A549 (cell line): Measurements from ENCODE around the gene ZC3H12C. TPM values are rescaled to one million over a fixed set of nuclear protein-coding genes. Genes with fewer than 3 reads are reported as not detected.

Source experiments
- ATAC-seq, 2 experiments: fragments of 200-7000 bp in 1 of 2; fragments of >200 bp in 1 of 2; cut with Nextera tagmentation in 1 of 2; cut with Tn5 transposase in 1 of 2; 3 replicates each; pipeline versions ENCODE4 v1.8.0 to v1.9.1; 2018 to 2020; ENCODE audit warnings: mild to moderate bottlenecking in 1 of 2, moderate library complexity in 1 of 2
- CTCF ChIA-PET: fragments of 300-600 bp; sonication (Branson Sonifier 250); formaldehyde crosslinking; extraction: SDS; loops from one replicate; lab custom pipeline; 2021; ENCODE audit warnings: antibody characterized with exemption, inconsistent platforms; lab: Yijun Ruan, JAX
- POLR2A ChIA-PET: fragments of 350-600 bp; formaldehyde crosslinking; extraction: SDS; loops from one replicate; lab custom pipeline; 2021; ENCODE audit warnings: antibody characterized with exemption, inconsistent platforms; lab: Yijun Ruan, JAX
- DNase-seq, 2 experiments: peaks; one replicate each; pipeline versions ENCODE4 v3.0.0 to v3.0.0-alpha.2; 2011 to 2016; ENCODE audit warnings: low read depth in 1 of 2, low spot score in 1 of 2
- FAIRE-seq: peaks from 2 replicates; lab custom pipeline; 2011; peaks lifted over from hg19 to GRCh38; lab: Jason Lieb, UNC
- H3K27ac ChIP-seq, 2 experiments: fragments of >200 bp; sonication (Bioruptor Twin); formaldehyde crosslinking; 3 replicates each; pipeline ENCODE4 v1.5.1; 2016 to 2017
- H3K4me1 ChIP-seq: fragments of >200 bp; sonication (Bioruptor Twin); formaldehyde crosslinking; 3 replicates; pipeline ENCODE4 v1.6.1; 2016
- H3K4me2 ChIP-seq: fragments of >200 bp; sonication (Bioruptor Twin); formaldehyde crosslinking; 3 replicates; pipeline ENCODE4 v1.6.1; 2016
- H3K4me3 ChIP-seq: fragments of >200 bp; sonication (Bioruptor Twin); formaldehyde crosslinking; 3 replicates; pipeline ENCODE4 v1.5.1; 2016
- H3K9me3 ChIP-seq: fragments of >200 bp; sonication (Bioruptor Twin); formaldehyde crosslinking; 3 replicates; pipeline ENCODE4 v1.6.1; 2016
- BHLHE40 ChIP-seq: IDR thresholded peaks from 2 replicates; pipeline ENCODE4 v1.6.1; 2012; ENCODE audit warnings: low read depth, low read length, inconsistent platforms
- CBX2 ChIP-seq: fragments of 200-600 bp; sonication (generic); IDR thresholded peaks from 2 replicates; pipeline ENCODE4 v1.6.1; 2016; ENCODE audit warnings: low read depth, mild to moderate bottlenecking, borderline replicate concordance
- CEBPB ChIP-seq, 2 experiments: fragments of >200 bp in 1 of 2; sonication (Bioruptor Twin) in 1 of 2; formaldehyde crosslinking in 1 of 2; IDR thresholded peaks; 2 replicates each; pipeline ENCODE4 v1.6.1; 2012 to 2016
- CTCF ChIP-seq: fragments of >200 bp; sonication (Bioruptor Twin); formaldehyde crosslinking; IDR thresholded peaks from 3 replicates; pipeline ENCODE4 v1.5.1; 2016
- E2F6 ChIP-seq: IDR thresholded peaks from 2 replicates; pipeline ENCODE4 v1.6.1; 2012; ENCODE audit warnings: low read depth, borderline replicate concordance
- EP300 ChIP-seq, 2 experiments: fragments of >200 bp; sonication (Bioruptor Twin); formaldehyde crosslinking; IDR thresholded peaks; 2 replicates in 1 of 2; 3 replicates in 1 of 2; pipeline ENCODE4 v1.6.1; 2016 to 2017
- FOXS1 ChIP-seq: fragments of 250-450 bp; sonication (Bioruptor Pico); IDR thresholded peaks from 2 replicates; pipeline ENCODE4 v1.5.0; 2020; ENCODE audit warnings: mild to moderate bottlenecking, moderate library complexity
- GATA3 ChIP-seq: IDR thresholded peaks from 2 replicates; pipeline ENCODE4 v1.6.1; 2012; ENCODE audit warnings: borderline replicate concordance
- HOXB13 ChIP-seq: fragments of 250-450 bp; sonication (Bioruptor Pico); IDR thresholded peaks from 2 replicates; pipeline ENCODE4 v1.5.0; 2020; ENCODE audit warnings: low read depth, mild to moderate bottlenecking, moderate library complexity
- JUN ChIP-seq, 2 experiments: fragments of >200 bp; sonication (Bioruptor Twin); formaldehyde crosslinking; IDR thresholded peaks; 2 replicates in 1 of 2; 3 replicates in 1 of 2; pipeline ENCODE4 v1.6.1; 2016 to 2017
- KDM5A ChIP-seq: fragments of 200-600 bp; sonication (generic); IDR thresholded peaks from 2 replicates; pipeline ENCODE4 v1.6.1; 2016; ENCODE audit warnings: antibody characterized with exemption, mild to moderate bottlenecking
- MAZ ChIP-seq: fragments of 150-350 bp; IDR thresholded peaks from 2 replicates; pipeline ENCODE4 v1.6.1; 2014; ENCODE audit warnings: antibody characterized with exemption, low read depth, low read length, borderline replicate concordance
- NR3C1 ChIP-seq: fragments of >200 bp; sonication (Bioruptor Twin); formaldehyde crosslinking; IDR thresholded peaks from 3 replicates; pipeline ENCODE4 v1.6.1; 2017
- PHF8 ChIP-seq: fragments of 200-600 bp; sonication (generic); IDR thresholded peaks from 2 replicates; pipeline ENCODE4 v1.6.1; 2016; ENCODE audit warnings: low read depth, mild to moderate bottlenecking, antibody characterized with exemption, moderate library complexity, borderline replicate concordance
- RARB ChIP-seq: fragments of 250-450 bp; sonication (Bioruptor Pico); IDR thresholded peaks from 2 replicates; pipeline ENCODE4 v1.8.0; 2021; ENCODE audit warnings: mild to moderate bottlenecking, moderate library complexity
- SREBF2 ChIP-seq: fragments of 450-650 bp; IDR thresholded peaks from 2 replicates; pipeline ENCODE4 v1.6.1; 2014; ENCODE audit warnings: mild to moderate bottlenecking, moderate library complexity
- TFCP2L1 ChIP-seq: fragments of 250-450 bp; sonication (Bioruptor Pico); IDR thresholded peaks from 2 replicates; pipeline ENCODE4 v1.5.0; 2021; ENCODE audit warnings: mild to moderate bottlenecking
- ZNF302 ChIP-seq: fragments of 250-450 bp; sonication (Bioruptor Pico); IDR thresholded peaks from 2 replicates; pipeline ENCODE4 v1.9.0; 2021; ENCODE audit warnings: inconsistent platforms, mild to moderate bottlenecking, moderate library complexity
- WGBS: methylation state at CpG from one replicate; pipeline ENCODE4 v1.1.6; 2017; ENCODE audit errors: missing lambda C conversion rate; 5-methylcytosine and 5-hydroxymethylcytosine counted together
- polyA plus RNA-seq, 4 experiments: library from polyadenylated mRNA; depleted of rRNA in 3 of 4; stranded (reverse); fragments of >200 nt; fragmentation: RNase III in 1 of 4; extraction: RNeasy Plus Mini Kit Qiagen cat#74134 plus additional on column Dnase treatment in 1 of 4; gene quantifications; 2 replicates in 3 of 4; 3 replicates in 1 of 4; pipeline ENCODE4 v1.2.3, GENCODE V29; 2011 to 2017

ZC3H12C gene
- polyA plus RNA-seq, 2 of the 4 experiments (the other 2 are of a cell fraction): 3.1 to 12.4 TPM

GRCh38 chr11:110185599-110185998 is 92.4 kb downstream of the ZC3H12C start:
- Histone ChIP-seq H3K4me1 (peaks cover 24% of the 10 kb centered on the region; the same call in 2 of the 3 replicates), H3K9me3 (no peaks in the 10 kb centered on the region), H3K27ac (peak overlapping the region; percentile 61 to 68; a peak in 4 of 6 replicates), H3K4me2 (peak overlapping the region; percentile 29; the same call in 1 of the 3 replicates), H3K4me3 (no peak overlapping the region)
- FAIRE-seq (no peak), DNase-seq (no peak), ATAC-seq (no peak)
- ChIA-PET POLR2A (no interaction called here), CTCF (interaction anchor here (1.0 to 1.7 kb wide), 4 partner anchors 8 to 185 kb away, joined by 3 to 6 read pairs (median 4); no protein-coding TSS in a partner anchor)
- 74% methylated on average over 5 of the region's 7 CpGs for WGBS
- TF ChIP-seq EP300 (IDR thresholded peaks at IDR 0.05) (no peak), JUN (IDR thresholded peaks at IDR 0.05) (no peak), CEBPB (IDR thresholded peaks at IDR 0.05) (no peak)

- CTCF ChIA-PET: interaction anchor here (1.6 to 1.7 kb wide), 2 partner anchors 7 to 15 kb away, joined by 3 to 6 read pairs; no protein-coding TSS in a partner anchor
- H3K4me3 ChIP-seq: no peak overlapping the region
- no peak for TF ChIP-seq FOXS1 (CRISPR knock-in tag)
- TF ChIP-seq RARB: no peak
- TF ChIP-seq CBX2: no peak
- no peak for TF ChIP-seq PHF8
- no peak for TF ChIP-seq KDM5A
- no peak for TF ChIP-seq NR3C1
- TF ChIP-seq ZNF302: no peak
- no peak for TF ChIP-seq GATA3
- POLR2A ChIA-PET: no interaction called here
- ATAC-seq (no peak), FAIRE-seq (no peak), DNase-seq (no peak)
- H3K4me2 ChIP-seq: no peak overlapping the region
- peaks cover 24% of the 10 kb centered on the region; the same call in 2 of the 3 replicates for H3K4me1 ChIP-seq
- H3K9me3 ChIP-seq: no peaks in the 10 kb centered on the region
- H3K27ac ChIP-seq: peak overlapping the region; percentile 61 to 68; a peak in 3 of 6 replicates
- WGBS: 92% methylated on average over 5 of the region's 5 CpGs
Measured at GRCh38 chr11:110186456-110186855, 93.3 kb downstream of the ZC3H12C start.

- H3K27ac ChIP-seq: peak overlapping the region; percentile 61 to 68; a peak in 4 of 6 replicates
- no peaks in the 10 kb centered on the region for H3K9me3 ChIP-seq
- 90% methylated on average over 2 of the region's 4 CpGs for WGBS
- ATAC-seq (no peak; a peak in 1 of 6 replicates), FAIRE-seq (no peak), DNase-seq (no peak)
- no peak for TF ChIP-seq MAZ
- H3K4me3 ChIP-seq: no peak overlapping the region
- H3K4me1 ChIP-seq: peaks cover 24% of the 10 kb centered on the region; the same call in 2 of the 3 replicates
- CTCF ChIA-PET: no interaction called here
- no peak overlapping the region for H3K4me2 ChIP-seq
- POLR2A ChIA-PET: no interaction called here
Measured at GRCh38 chr11:110186867-110187266, 93.7 kb downstream of the ZC3H12C start.

GRCh38 chr11:110187731-110188130 is 94.5 kb downstream of the ZC3H12C start:
- H3K27ac ChIP-seq: peak overlapping the region; percentile 61 to 68; a peak in 4 of 6 replicates
- H3K4me3 ChIP-seq: no peak overlapping the region
- FAIRE-seq (no peak), ATAC-seq (no peak), DNase-seq (no peak)
- POLR2A ChIA-PET: no interaction called here
- no peaks in the 10 kb centered on the region; the same call in 2 of the 3 replicates for H3K9me3 ChIP-seq
- 81% methylated on average over 3 of the region's 6 CpGs for WGBS
- no peak for TF ChIP-seq E2F6
- TF ChIP-seq TFCP2L1: no peak
- no peak for TF ChIP-seq SREBF2
- TF ChIP-seq CTCF: no peak
- TF ChIP-seq BHLHE40: no peak
- no peak for TF ChIP-seq HOXB13 (CRISPR knock-in tag)
- TF ChIP-seq, all 56 proteins: peak for 0
- Histone ChIP-seq H3K4me1 (peaks cover 22% of the 10 kb centered on the region; the same call in 2 of the 3 replicates), H3K4me2 (no peak overlapping the region)
- CTCF ChIA-PET: interaction anchor here (1.4 to 1.7 kb wide), 2 partner anchors 13 to 21 kb away, joined by 3 to 6 read pairs; no protein-coding TSS in a partner anchor
